HG03196 (cell line): Measurements from ENCODE around the gene TK2.
"Not testable (repeated sequence)": the region's sequence is repeated elsewhere in the genome, so short reads cannot be mapped to it uniquely, and the experiment has no call there.

Experiments
- ATAC-seq: cut with Tn5 transposase; IDR thresholded peaks from one replicate; pipeline ENCODE4 v1.9.1; 2021; ENCODE audit not compliant: unreplicated experiment

TK2 gene

GRCh38 chr16:66508248-66508913 is 41.5 kb downstream of the TK2 start:
- no peak for ATAC-seq

- no peak for ATAC-seq
These were observed 42.1 kb downstream of the TK2 start for GRCh38 chr16:66507731-66508239.

DNA sequence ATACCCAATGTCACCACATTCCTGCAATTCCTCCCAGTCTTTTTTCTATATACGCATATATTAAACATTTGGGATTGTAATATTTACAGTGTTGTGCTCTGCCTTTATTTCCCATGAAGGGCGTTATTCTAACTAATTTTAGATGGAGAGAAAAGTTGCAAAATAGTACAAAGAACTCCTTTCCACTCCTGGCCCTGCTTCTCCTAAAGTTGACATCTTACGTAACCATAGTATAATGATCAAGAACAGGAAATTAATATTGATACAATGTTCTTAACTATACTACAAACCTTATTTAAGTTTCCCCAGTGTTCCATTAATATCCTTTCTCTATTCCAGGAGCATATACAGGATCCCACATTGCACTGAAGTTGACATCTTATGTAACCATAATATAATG is 46.3 kb downstream of the TK2 start:
- no peak for ATAC-seq

DNA sequence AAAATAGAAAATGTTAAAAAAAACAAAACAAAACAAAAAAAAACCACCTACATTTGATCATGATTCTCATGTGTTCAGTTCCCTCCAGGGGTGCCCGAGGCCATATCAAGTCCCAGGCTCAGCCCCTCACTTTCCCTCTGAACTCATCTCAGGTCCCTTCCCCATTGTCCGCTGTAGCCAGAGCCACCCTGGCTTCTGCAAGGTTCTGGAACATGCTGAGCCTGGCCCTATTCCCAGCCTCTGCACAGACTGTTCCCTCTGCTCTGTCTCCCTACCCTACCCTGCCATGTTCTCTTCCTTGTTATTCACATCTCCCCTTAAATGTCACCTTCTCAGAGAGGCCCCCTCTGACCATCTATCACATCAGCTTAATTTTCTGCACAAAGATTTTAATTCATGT is 46.9 kb downstream of the TK2 start:
- ATAC-seq: no peak

GRCh38 chr16:66502020-66502913 is 47.7 kb downstream of the TK2 start:
- ATAC-seq: no peak

DNA sequence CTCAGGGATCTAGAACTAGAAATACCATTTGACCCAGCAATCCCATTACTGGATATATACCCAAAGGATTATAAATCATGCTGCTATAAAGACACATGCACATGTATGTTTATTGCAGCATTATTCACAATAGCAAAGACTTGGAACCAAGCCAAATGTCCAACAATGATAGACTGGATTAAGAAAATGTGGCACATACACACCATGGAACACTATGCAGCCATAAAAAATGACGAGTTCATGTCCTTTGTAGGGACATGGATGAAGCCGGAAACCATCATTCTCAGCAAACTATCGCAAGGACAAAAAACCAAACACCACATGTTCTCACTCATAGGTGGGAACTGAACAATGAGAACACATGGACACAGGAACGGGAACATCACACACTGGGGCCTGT is 48.4 kb downstream of the TK2 start:
- not testable (repeated sequence) for ATAC-seq

- not testable (repeated sequence) for ATAC-seq
These were observed 52.0 kb downstream of the TK2 start for GRCh38 chr16:66497921-66498320.

- not testable (repeated sequence) for ATAC-seq
These were observed 53.7 kb downstream of the TK2 start for GRCh38 chr16:66496226-66496625.

GRCh38 chr16:66495440-66495839 is 54.5 kb downstream of the TK2 start:
- ATAC-seq: no peak

DNA sequence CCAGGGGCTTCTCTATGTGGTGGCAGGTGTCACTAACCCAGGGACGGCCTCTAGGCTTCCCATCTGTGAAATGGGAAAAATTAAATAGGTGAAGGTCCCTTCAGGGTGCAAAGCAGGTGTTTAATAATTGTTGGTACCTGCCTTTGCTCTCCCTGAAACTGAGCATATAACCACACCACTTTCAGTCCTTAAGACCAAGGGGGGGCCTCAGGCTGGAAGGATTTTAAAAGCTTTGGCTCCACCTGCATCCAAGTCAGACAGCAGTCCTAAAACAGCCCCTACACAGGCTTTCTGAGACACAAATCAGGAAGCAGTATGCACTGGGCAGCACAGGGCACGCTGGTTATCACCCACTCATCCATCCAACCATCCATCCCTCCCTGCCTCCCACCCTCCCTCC is 55.0 kb downstream of the TK2 start:
- ATAC-seq: no peak

DNA sequence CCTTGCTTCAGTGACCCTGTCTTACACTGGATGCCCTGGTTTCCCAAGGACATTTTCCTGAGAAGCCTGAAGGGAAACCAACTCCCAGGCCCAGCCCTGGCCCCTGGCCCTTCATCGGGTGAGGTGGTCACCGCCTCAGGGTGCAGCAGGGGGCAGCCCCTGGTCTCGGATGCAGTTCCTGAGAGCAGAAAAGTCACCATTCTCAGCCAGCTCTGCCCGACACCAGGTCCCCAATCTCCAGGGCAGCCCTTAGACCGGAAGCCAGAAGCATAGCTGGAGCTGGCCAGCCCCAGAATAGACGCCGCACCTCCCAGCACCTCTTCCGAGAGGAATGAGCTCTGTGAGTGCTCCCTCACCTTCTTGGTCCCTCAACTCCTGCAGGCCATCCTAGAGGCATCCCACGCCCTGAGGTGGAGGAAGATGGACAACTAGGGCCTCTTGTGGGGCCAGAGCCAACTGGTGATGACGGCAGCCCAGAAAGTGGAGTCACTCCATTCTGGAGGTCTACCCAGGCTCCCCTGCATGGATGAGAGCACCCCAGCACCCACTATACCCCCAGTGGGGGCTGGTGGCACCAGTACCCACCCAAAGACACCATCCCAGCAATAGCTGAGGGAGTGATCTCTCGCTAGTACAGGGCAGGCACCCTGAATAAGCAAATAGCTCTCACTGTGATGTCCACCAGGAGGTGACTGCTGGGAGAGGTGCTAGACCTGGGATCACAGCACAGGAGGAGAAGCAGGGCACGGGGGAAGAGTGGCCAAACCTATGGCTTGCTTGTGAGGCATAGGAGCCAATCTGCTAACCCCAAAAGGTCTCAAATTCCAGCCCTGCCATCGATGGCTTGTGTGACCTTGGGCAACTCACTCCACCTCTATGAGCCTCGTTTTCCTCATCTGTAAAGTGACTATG is 56.2 kb downstream of the TK2 start:
- ATAC-seq: no peak

- no peak for ATAC-seq
These were observed 58.2 kb downstream of the TK2 start for GRCh38 chr16:66491716-66492064.

GRCh38 chr16:66490774-66491715 is 58.9 kb downstream of the TK2 start:
- ATAC-seq: no peak

GRCh38 chr16:66489818-66490217 is 60.1 kb downstream of the TK2 start:
- no peak for ATAC-seq

DNA sequence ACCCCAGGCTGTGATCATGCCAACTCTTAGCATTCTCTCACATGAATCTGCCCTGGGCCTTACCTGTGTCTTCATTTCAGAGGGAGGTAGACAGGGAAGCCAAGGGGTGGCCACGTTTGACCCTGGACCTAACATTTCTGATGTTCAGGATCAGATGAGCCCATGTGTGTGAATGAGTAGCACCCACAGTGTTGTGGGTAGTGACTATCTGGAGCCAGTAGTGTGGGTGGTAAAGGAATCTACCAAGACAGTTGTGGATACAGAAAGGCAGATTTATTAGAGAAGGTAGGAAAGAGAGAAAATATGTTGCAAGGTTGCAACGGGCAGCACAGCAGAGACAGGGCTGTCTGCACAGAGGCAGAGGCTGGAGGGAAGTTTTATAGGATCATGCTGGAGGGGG is 60.5 kb downstream of the TK2 start:
- ATAC-seq: no peak

DNA sequence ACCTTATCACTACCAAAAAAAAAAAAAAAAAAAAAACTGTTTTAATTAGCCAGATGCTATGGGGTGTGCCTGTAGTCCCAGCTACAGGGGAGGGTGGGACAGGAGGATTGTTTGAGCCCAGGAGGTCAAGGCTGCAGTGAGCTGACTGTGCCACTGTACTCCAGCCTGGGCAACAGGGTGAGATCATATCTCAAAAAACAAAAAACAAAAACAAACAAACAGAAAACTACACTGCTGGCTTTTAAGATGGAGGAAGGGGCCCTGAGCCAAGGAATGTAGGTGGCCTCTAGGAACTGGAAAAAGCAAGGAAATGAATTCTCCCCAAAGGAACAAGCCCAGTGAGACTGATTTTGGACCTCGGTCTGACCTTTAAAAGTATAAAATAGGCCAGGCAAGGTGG is 61.4 kb downstream of the TK2 start:
- ATAC-seq: no peak

DNA sequence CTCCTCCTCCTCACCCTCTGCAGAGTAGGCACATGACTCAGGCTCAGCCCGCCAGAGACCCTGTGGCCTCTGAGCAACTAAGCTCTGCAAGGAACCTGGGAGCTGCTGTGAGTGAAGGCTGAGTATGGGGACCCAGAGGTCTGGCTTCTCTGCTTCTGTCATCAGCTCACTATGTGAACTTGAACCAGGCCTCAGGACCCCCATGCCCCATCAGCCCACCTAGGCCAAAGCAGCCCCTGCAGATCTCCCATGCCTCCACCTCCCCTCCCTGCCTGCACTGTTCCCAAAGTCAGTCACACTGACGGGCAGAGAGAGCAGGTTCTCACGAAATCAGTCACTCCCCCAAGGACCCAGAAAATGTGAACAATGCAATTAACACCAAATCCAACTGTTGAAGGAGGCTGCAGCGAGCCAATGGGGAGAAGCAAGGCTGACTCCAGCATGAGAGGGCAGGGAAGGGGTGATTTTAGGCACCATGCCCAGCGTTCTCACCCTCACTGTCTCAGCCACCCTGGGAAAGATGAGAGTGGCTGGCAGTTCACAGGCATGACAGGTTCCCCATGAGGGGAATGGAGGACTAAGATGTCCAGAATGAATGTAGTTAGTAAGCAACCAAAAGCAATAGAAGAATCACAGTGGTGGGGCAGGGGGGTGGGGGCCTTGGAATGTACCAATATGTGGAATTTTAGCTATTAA is 62.2 kb downstream of the TK2 start:
- ATAC-seq: no peak

DNA sequence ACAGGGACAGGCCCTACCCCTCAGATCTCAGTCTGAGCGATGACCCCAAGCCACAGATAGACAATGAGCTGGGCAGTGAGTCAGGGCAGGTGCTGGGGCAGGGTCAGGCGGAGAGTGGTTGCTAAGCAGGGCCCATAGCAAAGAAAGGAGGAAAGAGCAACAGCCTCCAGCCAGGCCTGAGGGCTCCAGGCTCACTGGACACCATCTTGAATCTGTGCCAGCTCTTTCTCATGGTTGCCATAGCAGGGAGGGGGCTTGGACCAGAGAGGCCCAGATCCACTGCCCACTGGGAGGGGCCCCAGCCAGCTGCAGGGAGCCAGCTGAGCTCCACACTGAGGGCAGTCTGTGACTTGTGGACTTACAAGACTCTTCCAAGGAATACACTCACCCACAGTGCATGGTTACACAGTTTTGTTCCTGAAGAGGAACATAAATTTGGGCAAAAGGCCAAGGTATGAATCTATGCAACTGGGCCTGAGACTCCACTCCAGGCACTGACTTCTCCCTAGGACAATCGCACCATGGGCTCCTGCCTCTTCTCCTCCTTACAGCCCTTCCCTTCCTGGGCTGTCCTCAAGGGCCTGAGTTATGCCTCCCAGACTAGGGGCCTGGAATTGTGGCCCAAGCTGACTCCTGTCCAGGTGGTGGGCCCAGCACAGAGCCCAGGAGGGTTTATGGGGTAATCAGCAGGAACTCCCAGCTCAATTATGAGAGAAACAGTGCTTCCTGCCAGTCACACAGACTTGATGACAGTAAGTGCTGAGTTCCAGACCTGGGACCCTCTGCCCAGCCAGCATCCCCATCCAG is 62.9 kb downstream of the TK2 start:
- no peak for ATAC-seq
